Spleen (tissue), 11 donors: ENCODE results near the gene KLHL12. TPM values are rescaled to one million over a fixed set of nuclear protein-coding genes. Genes with fewer than 3 reads are reported as not detected.

ENCODE experiments used
- DNase-seq: peaks from one replicate; pipeline ENCODE4 v3.0.0-alpha.2; 2020
- H3K27ac ChIP-seq, 8 donors: fragments of 200-600 bp; sonication (generic) in 7 of 8; 1 replicate in 4 of 8; 2 replicates in 4 of 8; pipeline versions ENCODE4 v1.5.0 to v1.8.0; 2016 to 2021; ENCODE audit warnings: inconsistent platforms in 4 of 8, mild to moderate bottlenecking in 4 of 8, moderate library complexity in 1 of 8
- H3K27me3 ChIP-seq, 7 donors: fragments of 200-600 bp; sonication (generic) in 6 of 7; replicated peaks in 1 of 7; 1 replicate in 4 of 7; 2 replicates in 3 of 7; pipeline versions ENCODE4 v1.5.0 to v1.8.0; 2016 to 2021; ENCODE audit warnings: inconsistent platforms in 3 of 7, mild to moderate bottlenecking in 1 of 7
- H3K36me3 ChIP-seq, 6 donors: fragments of 200-600 bp; sonication (generic) in 5 of 6; 1 replicate in 4 of 6; 2 replicates in 2 of 6; pipeline versions ENCODE4 v1.5.0 to v1.8.0; 2016 to 2021; ENCODE audit warnings: inconsistent platforms in 2 of 6
- H3K4me1 ChIP-seq, 6 donors: fragments of 200-600 bp; sonication (generic) in 5 of 6; 1 replicate in 3 of 6; 2 replicates in 3 of 6; pipeline versions ENCODE4 v1.5.0 to v1.8.0; 2016 to 2021; ENCODE audit warnings: inconsistent platforms in 3 of 6
- H3K4me3 ChIP-seq, 8 donors: fragments of 200-600 bp; sonication (generic) in 7 of 8; 1 replicate in 4 of 8; 2 replicates in 4 of 8; pipeline versions ENCODE4 v1.5.0 to v1.8.0; 2016 to 2021; ENCODE audit warnings: inconsistent platforms in 4 of 8, mild to moderate bottlenecking in 4 of 8, moderate library complexity in 2 of 8
- H3K9me3 ChIP-seq, 8 donors: fragments of 200-600 bp; sonication (generic) in 7 of 8; 1 replicate in 4 of 8; 2 replicates in 4 of 8; pipeline versions ENCODE4 v1.5.0 to v1.8.0; 2016 to 2021; ENCODE audit warnings: inconsistent platforms in 4 of 8
- POLR2A ChIP-seq, 3 donors: fragments of 450-650 bp; IDR thresholded peaks; one replicate each; pipeline ENCODE4 v1.5.1; 2017; ENCODE audit warnings: antibody characterized with exemption in 3 of 3, mild to moderate bottlenecking in 1 of 3
- POLR2AphosphoS5 ChIP-seq, 3 donors: sonication (generic); formaldehyde crosslinking; IDR thresholded peaks; one replicate each; pipeline ENCODE4 v1.5.1; 2017; ENCODE audit warnings: antibody characterized with exemption in 3 of 3
- WGBS, 5 donors: extraction: QIAGEN DNeasy Blood & Tissue Kit in 3 of 5; methylation state at CpG; one replicate each; pipeline versions ENCODE4 v1.1.5 to v1.1.7; 2013 to 2018; 5-methylcytosine and 5-hydroxymethylcytosine counted together
- intact Hi-C: fragments of 100-400 bp; cut with DNase I; formaldehyde crosslinking; loops from one replicate; pipeline ENCODE4 v1.15.0; 2023; ENCODE audit warnings: low total_unique reads
- polyA plus RNA-seq, 3 donors: library from polyadenylated mRNA; stranded (reverse); fragments of 200-250 nt; gene quantifications; one replicate each; pipeline ENCODE4 v1.2.1, GENCODE V29; 2013
- small RNA-seq, 4 donors: library from RNA; depleted of rRNA; stranded (forward); fragments of <200 nt; gene quantifications; one replicate each; pipeline ENCODE3, GENCODE V24; 2016
- total RNA-seq, 7 donors: library from RNA; depleted of rRNA in 3 of 7; stranded (reverse); fragments of >200 nt in 3 of 7; fragmentation: NEBNext Ultra II Directional in 4 of 7; extraction: Animal tissue kit (Norgen Biotek cat#: 25700) in 4 of 7; gene quantifications; one replicate each; pipeline versions ENCODE4 v1.1.0 to v1.2.1, GENCODE V29; 2016 to 2021
- TF ChIP-seq, protein P1 (sequence below), 11 experiments: fragments of 200-600 bp in 7 of 11; fragments of 450-650 bp in 4 of 11; sonication (generic) in 4 of 11; IDR thresholded peaks in 8 of 11; conservative IDR thresholded peaks in 3 of 11; 1 replicate in 7 of 11; 2 replicates in 4 of 11; pipeline versions ENCODE4 v1.4.0 to v1.8.0; 2016 to 2021; ENCODE audit warnings: antibody characterized with exemption in 11 of 11, inconsistent platforms in 4 of 11, mild to moderate bottlenecking in 1 of 11
- donor health status: healthy with polysubstance abuse.
- donor health status: DM: no; HTN: no; CAD: no; lungs with moderate emphysema.
- donor health status: DM: no; HTN: no; CAD: no.
- donor health status: Bipolar disorder and iron deficiency.
- donor health status: healthy.
- donor health status: DM: no; HTN: no; CAD: no.
- donor health status: DM: yes; HTN: yes; CAD: no.

The KLHL12 gene
- total and polyA plus RNA-seq, 10 donors, result 14.8 to 35.4 (median 23.8) TPM

DNA sequence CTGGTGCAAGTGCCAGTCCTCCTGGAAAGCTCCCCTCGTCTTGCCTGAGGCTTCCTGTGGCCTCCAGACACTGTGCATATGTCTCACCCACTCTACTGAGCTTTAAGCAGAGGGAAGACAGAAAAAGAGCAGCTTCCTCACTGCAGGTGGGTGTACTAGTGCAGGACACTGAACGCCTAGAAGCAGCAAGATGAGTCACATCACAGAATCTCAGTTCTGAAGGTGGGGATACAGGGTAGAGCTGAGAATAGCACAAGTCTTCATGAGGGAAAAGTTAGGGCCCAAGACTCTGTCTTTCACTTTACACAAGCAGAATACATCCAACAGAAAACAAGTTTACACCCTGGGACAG, 78.9 kb downstream of the KLHL12 start:
- TF ChIP-seq POLR2AphosphoS5 (IDR thresholded peaks at IDR 0.05), result no peak
- TF ChIP-seq, protein P1, sequence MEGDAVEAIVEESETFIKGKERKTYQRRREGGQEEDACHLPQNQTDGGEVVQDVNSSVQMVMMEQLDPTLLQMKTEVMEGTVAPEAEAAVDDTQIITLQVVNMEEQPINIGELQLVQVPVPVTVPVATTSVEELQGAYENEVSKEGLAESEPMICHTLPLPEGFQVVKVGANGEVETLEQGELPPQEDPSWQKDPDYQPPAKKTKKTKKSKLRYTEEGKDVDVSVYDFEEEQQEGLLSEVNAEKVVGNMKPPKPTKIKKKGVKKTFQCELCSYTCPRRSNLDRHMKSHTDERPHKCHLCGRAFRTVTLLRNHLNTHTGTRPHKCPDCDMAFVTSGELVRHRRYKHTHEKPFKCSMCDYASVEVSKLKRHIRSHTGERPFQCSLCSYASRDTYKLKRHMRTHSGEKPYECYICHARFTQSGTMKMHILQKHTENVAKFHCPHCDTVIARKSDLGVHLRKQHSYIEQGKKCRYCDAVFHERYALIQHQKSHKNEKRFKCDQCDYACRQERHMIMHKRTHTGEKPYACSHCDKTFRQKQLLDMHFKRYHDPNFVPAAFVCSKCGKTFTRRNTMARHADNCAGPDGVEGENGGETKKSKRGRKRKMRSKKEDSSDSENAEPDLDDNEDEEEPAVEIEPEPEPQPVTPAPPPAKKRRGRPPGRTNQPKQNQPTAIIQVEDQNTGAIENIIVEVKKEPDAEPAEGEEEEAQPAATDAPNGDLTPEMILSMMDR (IDR thresholded peaks at IDR 0.05 in 8 of 11, conservative IDR thresholded peaks at IDR 0.05 in 3 of 11), result no peak
- TF ChIP-seq POLR2A (IDR thresholded peaks at IDR 0.05), result no peak
- Histone ChIP-seq H3K36me3 (no peaks in the 10 kb centered on the region), H3K27ac (peak overlapping the region in 1 of 8 donors; percentile 18), H3K4me1 (peaks cover 0 to 5% (median 0%) of the 10 kb centered on the region in 6 donors), H3K9me3 (no peaks in the 10 kb centered on the region), H3K4me3 (no peak overlapping the region), H3K27me3 (no peaks in the 10 kb centered on the region)
- no peak for DNase-seq
- intact Hi-C loops, result no loop called here
- WGBS, 5 donors, result 19 to 43% (median 39%) methylated on average over 2 of the region's 2 CpGs

DNA sequence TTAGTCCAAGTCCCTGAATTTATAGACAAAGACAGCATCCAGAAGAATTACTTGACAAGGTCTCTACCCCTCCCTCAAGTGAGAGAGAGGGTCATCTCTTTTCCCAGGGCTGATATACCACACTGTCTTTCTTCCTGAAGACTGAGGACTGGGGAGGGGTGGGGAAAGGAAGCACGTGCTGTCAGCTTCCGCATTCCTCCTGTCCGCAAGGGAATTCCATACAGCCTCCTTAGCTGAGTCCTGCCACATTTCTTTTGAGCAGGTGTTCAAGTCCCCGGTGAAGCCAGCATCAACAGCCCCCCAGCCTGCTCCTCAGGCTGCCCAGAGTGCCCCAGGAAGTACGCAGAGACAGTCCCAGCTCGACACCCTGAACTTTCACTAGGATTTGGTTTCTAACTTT, 82.1 kb downstream of the KLHL12 start:
- peaks cover 0 to 4% (median 0%) of the 10 kb centered on the region in 6 donors for H3K4me1 ChIP-seq
- H3K9me3 ChIP-seq, result no peaks in the 10 kb centered on the region
- no peak overlapping the region for H3K27ac ChIP-seq
- DNase-seq, result no peak
- intact Hi-C loops, result no loop called here
- H3K4me3 ChIP-seq, result no peak overlapping the region
- no peaks in the 10 kb centered on the region for H3K36me3 ChIP-seq
- no peaks in the 10 kb centered on the region for H3K27me3 ChIP-seq
- no peak for TF ChIP-seq POLR2A (IDR thresholded peaks at IDR 0.05)
- TF ChIP-seq POLR2AphosphoS5 (IDR thresholded peaks at IDR 0.05), result no peak
- TF ChIP-seq, protein P1 (IDR thresholded peaks at IDR 0.05 in 8 of 11, conservative IDR thresholded peaks at IDR 0.05 in 3 of 11), result no peak
- 76 to 92% (median 81%) methylated on average over 6 of the region's 6 CpGs for WGBS, 5 donors

DNA sequence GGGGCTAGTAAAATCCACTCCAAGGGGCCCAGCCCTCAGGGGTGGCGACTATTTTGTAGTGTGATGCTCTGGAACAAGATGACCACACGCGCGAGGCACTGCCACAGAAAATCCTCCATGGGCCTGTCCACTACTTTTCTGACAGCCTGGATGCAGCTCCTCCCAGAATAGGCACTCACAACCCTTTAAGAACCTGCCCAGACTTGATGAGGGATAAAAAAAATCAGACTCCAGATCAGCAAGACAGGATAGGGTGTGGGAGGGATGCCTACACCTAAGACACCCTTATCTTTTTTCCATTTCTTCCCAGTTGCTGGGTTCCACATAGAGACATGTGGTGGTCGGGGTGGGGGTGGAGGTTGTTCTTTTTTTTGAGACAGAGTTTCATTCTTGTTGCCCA, 82.8 kb downstream of the KLHL12 start:
- Histone ChIP-seq H3K36me3 (no peaks in the 10 kb centered on the region), H3K9me3 (no peaks in the 10 kb centered on the region), H3K27ac (no peak overlapping the region), H3K4me3 (no peak overlapping the region), H3K4me1 (peaks cover 0 to 6% (median 0%) of the 10 kb centered on the region in 6 donors), H3K27me3 (no peaks in the 10 kb centered on the region)
- intact Hi-C loops, result no loop called here
- no peak for DNase-seq
- 88 to 97% (median 94%) methylated on average over 4 to 5 of the region's 5 CpGs for WGBS, 5 donors
- TF ChIP-seq POLR2A (IDR thresholded peaks at IDR 0.05) (no peak), POLR2AphosphoS5 (IDR thresholded peaks at IDR 0.05) (no peak)
- TF ChIP-seq, protein P1 (IDR thresholded peaks at IDR 0.05 in 8 of 11, conservative IDR thresholded peaks at IDR 0.05 in 3 of 11), result no peak

DNA sequence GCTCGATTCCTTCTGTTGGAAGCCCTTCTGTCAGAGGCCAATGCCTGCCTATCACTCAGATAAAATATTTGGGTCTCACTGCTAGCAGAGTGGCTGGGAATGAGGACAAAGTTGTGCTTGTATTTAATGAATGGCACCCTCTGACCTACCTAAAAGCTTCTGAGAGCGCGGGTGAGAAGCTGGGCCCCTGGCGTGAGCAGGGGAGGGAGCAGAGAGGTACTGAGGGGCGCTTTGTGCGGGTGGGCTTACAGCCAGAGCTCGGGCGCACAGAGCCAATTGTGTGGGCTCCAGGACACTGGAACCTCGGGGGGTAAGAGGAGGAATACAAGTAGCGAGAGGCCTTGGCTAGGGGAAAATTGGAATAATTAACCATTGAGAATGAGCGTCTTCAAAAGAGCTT, 84.0 kb downstream of the KLHL12 start:
- Histone ChIP-seq H3K27ac (no peak overlapping the region), H3K4me1 (peaks cover 0 to 6% (median 0%) of the 10 kb centered on the region in 6 donors), H3K9me3 (no peaks in the 10 kb centered on the region), H3K27me3 (no peaks in the 10 kb centered on the region), H3K4me3 (no peak overlapping the region), H3K36me3 (no peaks in the 10 kb centered on the region)
- no peak for TF ChIP-seq POLR2A (IDR thresholded peaks at IDR 0.05)
- intact Hi-C loops, result no loop called here
- WGBS, 5 donors, result 87 to 96% (median 91%) methylated on average over 11 of the region's 11 CpGs
- no peak for DNase-seq

Small RNA genes within 50 kb of the gene (small RNA-seq; reads per million reads assigned to genes)
- gene RF00019, result 0 reads per million in 4 donors

Other genes with a start within 250 kb of the KLHL12 start
- gene SYT2, start 216.8 kb downstream of the KLHL12 start, total RNA-seq, result under 1 TPM in 4 of 7 donors, not detected in 3; 0.03 to 0.14 (median 0.08) TPM
- gene SYT2, start 216.8 kb downstream of the KLHL12 start, polyA plus RNA-seq, result under 1 TPM; under 0.01 to 0.02 (median under 0.01) TPM
- gene KDM5B, start 118.8 kb downstream of the KLHL12 start, total RNA-seq, result 10 to 100 TPM; 45.4 to 71.9 (median 59.4) TPM
- 1 to 10 TPM; 7.7 to 8.9 (median 8.4) TPM for gene KDM5B, start 118.8 kb downstream of the KLHL12 start, polyA plus RNA-seq
- 1 to 10 TPM in 1 of 7 donors, under 1 TPM in 3, not detected in 3; 0.81 to 1.3 (median 0.84) TPM for gene PCAT6, start 116.3 kb downstream of the KLHL12 start, total RNA-seq
- 1 to 10 TPM; 1.3 to 2.4 (median 1.6) TPM for gene PCAT6, start 116.3 kb downstream of the KLHL12 start, polyA plus RNA-seq
- gene RABIF, start 38.1 kb downstream of the KLHL12 start, total RNA-seq, result 10 to 100 TPM in 3 of 7 donors, 1 to 10 TPM in 4; 8.4 to 11.5 (median 9.2) TPM
- 1 to 10 TPM; 5.9 to 9.4 (median 7.6) TPM for gene RABIF, start 38.1 kb downstream of the KLHL12 start, polyA plus RNA-seq
- 100 to 1,000 TPM in 5 of 7 donors, 10 to 100 TPM in 2; 90.9 to 167 (median 128) TPM for gene ADIPOR1, start 31.1 kb upstream of the KLHL12 start, total RNA-seq
- 10 to 100 TPM; 34.0 to 57.6 (median 39.7) TPM for gene ADIPOR1, start 31.1 kb upstream of the KLHL12 start, polyA plus RNA-seq
- gene CYB5R1, start 40.0 kb upstream of the KLHL12 start, total RNA-seq, result 10 to 100 TPM; 41.1 to 60.5 (median 51.4) TPM
- 10 to 100 TPM; 26.2 to 29.9 (median 28.9) TPM for gene CYB5R1, start 40.0 kb upstream of the KLHL12 start, polyA plus RNA-seq
- 10 to 100 TPM; 47.6 to 61.9 (median 55.8) TPM for gene TMEM183A, start 80.1 kb upstream of the KLHL12 start, total RNA-seq
- 10 to 100 TPM; 30.3 to 40.7 (median 35.1) TPM for gene TMEM183A, start 80.1 kb upstream of the KLHL12 start, polyA plus RNA-seq
- 10 to 100 TPM in 2 of 7 donors, 1 to 10 TPM in 5; 2.5 to 12.0 (median 6.6) TPM for gene PPFIA4, start 99.3 kb upstream of the KLHL12 start, total RNA-seq
- gene PPFIA4, start 99.3 kb upstream of the KLHL12 start, polyA plus RNA-seq, result 1 to 10 TPM in 1 of 3 donors, under 1 TPM in 2; 0.21 to 2.2 (median 0.52) TPM
- not detected for gene MYOG, start 158.8 kb upstream of the KLHL12 start, total RNA-seq
- not detected for gene MYOG, start 158.8 kb upstream of the KLHL12 start, polyA plus RNA-seq
- 10 to 100 TPM in 3 of 7 donors, 1 to 10 TPM in 4; 3.7 to 13.5 (median 8.5) TPM for gene ADORA1, start 200.5 kb upstream of the KLHL12 start, total RNA-seq
- gene ADORA1, start 200.5 kb upstream of the KLHL12 start, polyA plus RNA-seq, result 1 to 10 TPM in 2 of 3 donors, under 1 TPM in 1; 0.37 to 3.2 (median 1.0) TPM
- 1 to 10 TPM in 1 of 7 donors, under 1 TPM in 3, not detected in 3; 0.32 to 2.7 (median 0.74) TPM for gene MYBPH, start 248.6 kb upstream of the KLHL12 start, total RNA-seq
- gene MYBPH, start 248.6 kb upstream of the KLHL12 start, polyA plus RNA-seq, result under 1 TPM; 0.09 to 0.23 (median 0.22) TPM